ENCODE data around the gene CDYL2. TPM values are rescaled to one million over a fixed set of nuclear protein-coding genes. Genes with fewer than 3 reads are reported as not detected.

CDYL2 gene
- total RNA-seq, 1 experiment from 2014 or later: 8.2 TPM

GRCh38 chr16:80831039-80831438 is 26.6 kb upstream of the CDYL2 start:
- DNase-seq (ENCODE audit: low spot score) (no peak), ATAC-seq (no peak)
- H3K36me3 Mint-ChIP-seq: no peaks in the 10 kb centered on the region
- H3K4me3 Mint-ChIP-seq: no peak overlapping the region
- no peak overlapping the region for H3K27ac Mint-ChIP-seq
- POLR2A ChIA-PET: no interaction called here
- CTCF ChIA-PET: no interaction called here
- H3K27me3 Mint-ChIP-seq (ENCODE audit: low read depth): no peaks in the 10 kb centered on the region; the same call in 1 of the 2 replicates
- H3K4me1 Mint-ChIP-seq: no peaks in the 10 kb centered on the region
- TF ChIP-seq, protein P1, sequence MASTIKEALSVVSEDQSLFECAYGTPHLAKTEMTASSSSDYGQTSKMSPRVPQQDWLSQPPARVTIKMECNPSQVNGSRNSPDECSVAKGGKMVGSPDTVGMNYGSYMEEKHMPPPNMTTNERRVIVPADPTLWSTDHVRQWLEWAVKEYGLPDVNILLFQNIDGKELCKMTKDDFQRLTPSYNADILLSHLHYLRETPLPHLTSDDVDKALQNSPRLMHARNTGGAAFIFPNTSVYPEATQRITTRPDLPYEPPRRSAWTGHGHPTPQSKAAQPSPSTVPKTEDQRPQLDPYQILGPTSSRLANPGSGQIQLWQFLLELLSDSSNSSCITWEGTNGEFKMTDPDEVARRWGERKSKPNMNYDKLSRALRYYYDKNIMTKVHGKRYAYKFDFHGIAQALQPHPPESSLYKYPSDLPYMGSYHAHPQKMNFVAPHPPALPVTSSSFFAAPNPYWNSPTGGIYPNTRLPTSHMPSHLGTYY (CRISPR knock-in tag; IDR thresholded peaks at IDR 0.05): no peak
- TF ChIP-seq SP1 (CRISPR knock-in tag; conservative IDR thresholded peaks at IDR 0.05): no peak
- no peak for TF ChIP-seq CBFB (CRISPR knock-in tag; IDR thresholded peaks at IDR 0.05; ENCODE audit: low read depth)
- TF ChIP-seq AFF4 (CRISPR knock-in tag; IDR thresholded peaks at IDR 0.05; ENCODE audit: borderline replicate concordance): no peak
- TF ChIP-seq, protein P2, sequence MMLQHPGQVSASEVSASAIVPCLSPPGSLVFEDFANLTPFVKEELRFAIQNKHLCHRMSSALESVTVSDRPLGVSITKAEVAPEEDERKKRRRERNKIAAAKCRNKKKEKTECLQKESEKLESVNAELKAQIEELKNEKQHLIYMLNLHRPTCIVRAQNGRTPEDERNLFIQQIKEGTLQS (CRISPR knock-in tag; conservative IDR thresholded peaks at IDR 0.05): no peak
- no peak for TF ChIP-seq ZNF138 (CRISPR knock-in tag; conservative IDR thresholded peaks at IDR 0.05)
- no peak for TF ChIP-seq AR (CRISPR knock-in tag; IDR thresholded peaks at IDR 0.05)
- no peak for TF ChIP-seq PRDM15 (CRISPR knock-in tag; IDR thresholded peaks at IDR 0.05)
- no peak for TF ChIP-seq TP53 (CRISPR knock-in tag; IDR thresholded peaks at IDR 0.05)
- 0 out of 2 replicates have a peak, but pooled peaks cover 4% of the 10 kb centered on the region for H3K9me3 Mint-ChIP-seq

DNA sequence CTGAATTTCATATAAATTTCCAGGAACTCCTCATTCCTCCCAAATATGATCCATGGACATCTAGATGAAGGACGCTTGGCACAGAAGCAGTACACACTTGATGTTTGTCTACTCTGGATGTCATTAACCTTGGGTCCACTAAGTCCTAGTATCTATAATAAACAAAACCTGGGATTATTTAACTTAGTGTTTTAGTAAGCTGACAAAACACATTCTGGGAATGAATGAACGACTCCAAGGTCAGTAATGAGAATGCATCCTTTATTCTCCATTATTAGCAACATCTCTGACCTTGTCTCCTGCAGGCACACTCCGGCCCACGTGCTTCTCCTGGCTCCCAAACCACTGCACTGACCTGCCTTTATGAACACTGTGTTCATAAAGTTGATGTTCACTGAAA is 24.1 kb upstream of the CDYL2 start:
- ChIA-PET CTCF (interaction anchor here (2.1 kb wide), 1 partner anchor 302 kb away, joined by 7 read pairs; no protein-coding TSS in a partner anchor), POLR2A (no interaction called here)
- no peak for ATAC-seq
- no peak for DNase-seq (ENCODE audit: low spot score)
- 0 out of 2 replicates have a peak, but pooled peaks cover 4% of the 10 kb centered on the region for H3K9me3 Mint-ChIP-seq
- H3K27me3 Mint-ChIP-seq (ENCODE audit: low read depth): no peaks in the 10 kb centered on the region; the same call in 1 of the 2 replicates
- H3K4me3 Mint-ChIP-seq: no peak overlapping the region
- no peaks in the 10 kb centered on the region for H3K36me3 Mint-ChIP-seq
- H3K27ac Mint-ChIP-seq: no peak overlapping the region
- H3K4me1 Mint-ChIP-seq: no peaks in the 10 kb centered on the region
- TF ChIP-seq, protein P3, sequence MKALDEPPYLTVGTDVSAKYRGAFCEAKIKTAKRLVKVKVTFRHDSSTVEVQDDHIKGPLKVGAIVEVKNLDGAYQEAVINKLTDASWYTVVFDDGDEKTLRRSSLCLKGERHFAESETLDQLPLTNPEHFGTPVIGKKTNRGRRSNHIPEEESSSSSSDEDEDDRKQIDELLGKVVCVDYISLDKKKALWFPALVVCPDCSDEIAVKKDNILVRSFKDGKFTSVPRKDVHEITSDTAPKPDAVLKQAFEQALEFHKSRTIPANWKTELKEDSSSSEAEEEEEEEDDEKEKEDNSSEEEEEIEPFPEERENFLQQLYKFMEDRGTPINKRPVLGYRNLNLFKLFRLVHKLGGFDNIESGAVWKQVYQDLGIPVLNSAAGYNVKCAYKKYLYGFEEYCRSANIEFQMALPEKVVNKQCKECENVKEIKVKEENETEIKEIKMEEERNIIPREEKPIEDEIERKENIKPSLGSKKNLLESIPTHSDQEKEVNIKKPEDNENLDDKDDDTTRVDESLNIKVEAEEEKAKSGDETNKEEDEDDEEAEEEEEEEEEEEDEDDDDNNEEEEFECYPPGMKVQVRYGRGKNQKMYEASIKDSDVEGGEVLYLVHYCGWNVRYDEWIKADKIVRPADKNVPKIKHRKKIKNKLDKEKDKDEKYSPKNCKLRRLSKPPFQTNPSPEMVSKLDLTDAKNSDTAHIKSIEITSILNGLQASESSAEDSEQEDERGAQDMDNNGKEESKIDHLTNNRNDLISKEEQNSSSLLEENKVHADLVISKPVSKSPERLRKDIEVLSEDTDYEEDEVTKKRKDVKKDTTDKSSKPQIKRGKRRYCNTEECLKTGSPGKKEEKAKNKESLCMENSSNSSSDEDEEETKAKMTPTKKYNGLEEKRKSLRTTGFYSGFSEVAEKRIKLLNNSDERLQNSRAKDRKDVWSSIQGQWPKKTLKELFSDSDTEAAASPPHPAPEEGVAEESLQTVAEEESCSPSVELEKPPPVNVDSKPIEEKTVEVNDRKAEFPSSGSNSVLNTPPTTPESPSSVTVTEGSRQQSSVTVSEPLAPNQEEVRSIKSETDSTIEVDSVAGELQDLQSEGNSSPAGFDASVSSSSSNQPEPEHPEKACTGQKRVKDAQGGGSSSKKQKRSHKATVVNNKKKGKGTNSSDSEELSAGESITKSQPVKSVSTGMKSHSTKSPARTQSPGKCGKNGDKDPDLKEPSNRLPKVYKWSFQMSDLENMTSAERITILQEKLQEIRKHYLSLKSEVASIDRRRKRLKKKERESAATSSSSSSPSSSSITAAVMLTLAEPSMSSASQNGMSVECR (CRISPR knock-in tag; IDR thresholded peaks at IDR 0.05; ENCODE audit: borderline replicate concordance): no peak
- no peak for TF ChIP-seq ZNF121 (CRISPR knock-in tag; IDR thresholded peaks at IDR 0.05)
- no peak for TF ChIP-seq NFATC4 (CRISPR knock-in tag; IDR thresholded peaks at IDR 0.05)
- TF ChIP-seq ZNF219 (CRISPR knock-in tag; IDR thresholded peaks at IDR 0.05; ENCODE audit: borderline replicate concordance): no peak
- TF ChIP-seq FOXP4 (CRISPR knock-in tag; IDR thresholded peaks at IDR 0.05): no peak
- TF ChIP-seq E2F5 (CRISPR knock-in tag; IDR thresholded peaks at IDR 0.05): no peak
